Testis (tissue), 2 donors: ENCODE measurements around the gene DNAH6.

Experiments
- CTCF ChIP-seq, 3 experiments: fragments of 450-650 bp in 2 of 3; fragments of 200-600 bp in 1 of 3; sonication (generic) in 1 of 3; IDR thresholded peaks; one replicate each; pipeline ENCODE4 v1.5.1; 2016 to 2019; ENCODE audit warnings: antibody characterized with exemption in 3 of 3, mild to moderate bottlenecking in 2 of 3, moderate library complexity in 1 of 3
- POLR2A ChIP-seq: fragments of 450-650 bp; IDR thresholded peaks from one replicate; pipeline ENCODE4 v1.6.1; 2017; ENCODE audit warnings: antibody characterized with exemption, mild to moderate bottlenecking, moderate library complexity

- TF ChIP-seq POLR2A (no peak), CTCF (IDR thresholded peaks at IDR 0.05) (no peak)
Measured at GRCh38 chr2:84674099-84674498, 157.8 kb downstream of the DNAH6 start.
